ENCODE data around the gene RYR2. TPM values are rescaled to one million over a fixed set of nuclear protein-coding genes. Genes with fewer than 3 reads are reported as not detected.

RYR2 gene
- total RNA-seq, 2 experiments from 2014 or later = not detected

GRCh38 chr1:237152506-237153335 is 110.7 kb downstream of the RYR2 start:
- Histone ChIP-seq H3K9me3 (ENCODE audit: low read length) (no peaks in the 10 kb centered on the region), H3K9me2 (ENCODE audit: insufficient read depth, low read length) (no peaks in the 10 kb centered on the region), H2AFZ (ENCODE audit: low read length) (no peak overlapping the region), H3K27ac (ENCODE audit: low read depth, low read length, poor library complexity, severe bottlenecking) (no peak overlapping the region), H3K79me2 (ENCODE audit: insufficient read depth, low read depth, low read length) (no peaks in the 10 kb centered on the region), H4K20me1 (ENCODE audit: insufficient read depth, low read length) (no peaks in the 10 kb centered on the region), H3K4me3 (ENCODE audit: low read depth, low read length, poor library complexity, severe bottlenecking) (no peak overlapping the region), H3K4me2 (ENCODE audit: low read length) (no peak overlapping the region), H3K4me1 (ENCODE audit: insufficient read depth, low read length, poor library complexity, severe bottlenecking) (no peaks in the 10 kb centered on the region), H3K36me3 (ENCODE audit: insufficient read depth, low read length) (no peaks in the 10 kb centered on the region)
- ChIA-PET POLR2A (interaction anchor here (0.8 kb wide), 1 partner anchor 530 kb away, joined by 3 read pairs; no protein-coding TSS in a partner anchor), CTCF (ENCODE audit: unreplicated experiment) (no interaction called here)
- no TSS peak for BruUV-seq (replicated peaks)
- TF ChIP-seq CTCF (conservative IDR thresholded peaks at IDR 0.05; ENCODE audit: low read length) (no peak), EZH2phosphoT487 (IDR thresholded peaks at IDR 0.05; ENCODE audit: borderline replicate concordance, low read depth, low read length) (no peak)
- intact Hi-C loops (cut with micrococcal nuclease; ENCODE audit: unreplicated experiment) = no loop called here
- DNase-seq (ENCODE audit: low spot score) = no peak

- no peaks in the 10 kb centered on the region for H3K36me3 ChIP-seq (ENCODE audit: insufficient read depth, low read length)
- H3K4me3 ChIP-seq (ENCODE audit: low read depth, low read length, poor library complexity, severe bottlenecking) = no peak overlapping the region
- H3K27ac ChIP-seq (ENCODE audit: low read depth, low read length, poor library complexity, severe bottlenecking) = no peak overlapping the region
- no TSS peak for BruUV-seq (replicated peaks)
- DNase-seq (ENCODE audit: low spot score) = no peak
- H3K4me2 ChIP-seq (ENCODE audit: low read length) = no peak overlapping the region
- intact Hi-C loops (cut with micrococcal nuclease; ENCODE audit: unreplicated experiment) = no loop called here
- no peaks in the 10 kb centered on the region for H3K79me2 ChIP-seq (ENCODE audit: insufficient read depth, low read depth, low read length)
- H3K9me3 ChIP-seq (ENCODE audit: low read length) = no peaks in the 10 kb centered on the region
- H2AFZ ChIP-seq (ENCODE audit: low read length) = no peak overlapping the region
- no peaks in the 10 kb centered on the region for H3K4me1 ChIP-seq (ENCODE audit: insufficient read depth, low read length, poor library complexity, severe bottlenecking)
- TF ChIP-seq CTCF (conservative IDR thresholded peaks at IDR 0.05; ENCODE audit: low read length) (no peak), EZH2phosphoT487 (IDR thresholded peaks at IDR 0.05; ENCODE audit: borderline replicate concordance, low read depth, low read length) (no peak)
- ChIA-PET POLR2A (no interaction called here), CTCF (ENCODE audit: unreplicated experiment) (no interaction called here)
- H3K9me2 ChIP-seq (ENCODE audit: insufficient read depth, low read length) = no peaks in the 10 kb centered on the region
- H4K20me1 ChIP-seq (ENCODE audit: insufficient read depth, low read length) = no peaks in the 10 kb centered on the region
Observed at GRCh38 chr1:237154157-237154556, 112.2 kb downstream of the RYR2 start.
